GM19099 (cell line): Measurements from ENCODE around the gene TRPM2.

Experiments
- POLR2A ChIP-seq: IDR thresholded peaks from 3 replicates; pipeline ENCODE4 v1.6.1; 2011; ENCODE audit warnings: low read depth; ENCODE audit not compliant: insufficient read length; ENCODE audit errors: extremely low read depth

TRPM2 gene

DNA sequence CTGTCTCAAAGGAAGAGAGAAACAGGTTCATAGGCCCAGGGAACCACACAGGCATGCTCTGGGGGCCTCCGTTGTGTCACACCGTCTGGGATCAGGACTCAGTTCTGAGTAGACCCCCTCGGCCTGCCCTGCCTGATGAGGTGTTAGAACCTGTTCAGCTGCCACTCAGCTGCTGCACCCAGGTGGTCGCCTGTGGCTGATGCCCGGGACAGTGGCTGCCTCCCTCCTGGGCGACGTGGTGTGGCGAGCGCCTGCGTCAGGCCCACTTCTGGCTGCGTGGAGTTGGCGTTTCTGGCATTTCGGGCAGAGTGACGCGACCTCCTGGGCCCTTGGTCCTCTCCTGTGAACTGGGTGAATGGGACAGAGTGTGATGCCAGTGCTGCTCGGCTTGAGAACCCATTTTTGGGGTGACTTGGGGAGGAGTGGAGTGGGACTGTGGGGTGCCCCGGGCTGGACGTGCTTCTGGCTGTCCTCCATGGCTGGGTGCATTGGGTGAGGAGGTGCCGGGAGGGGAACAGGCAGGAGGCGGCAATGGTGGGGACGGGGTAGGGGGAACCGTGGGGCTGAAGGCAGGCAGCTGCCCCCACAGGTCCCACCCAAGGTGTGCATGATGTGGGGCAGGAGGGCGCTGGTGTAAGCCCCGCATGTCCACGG lies 25.1 kb upstream of the TRPM2 start:
- no peak for TF ChIP-seq POLR2A

DNA sequence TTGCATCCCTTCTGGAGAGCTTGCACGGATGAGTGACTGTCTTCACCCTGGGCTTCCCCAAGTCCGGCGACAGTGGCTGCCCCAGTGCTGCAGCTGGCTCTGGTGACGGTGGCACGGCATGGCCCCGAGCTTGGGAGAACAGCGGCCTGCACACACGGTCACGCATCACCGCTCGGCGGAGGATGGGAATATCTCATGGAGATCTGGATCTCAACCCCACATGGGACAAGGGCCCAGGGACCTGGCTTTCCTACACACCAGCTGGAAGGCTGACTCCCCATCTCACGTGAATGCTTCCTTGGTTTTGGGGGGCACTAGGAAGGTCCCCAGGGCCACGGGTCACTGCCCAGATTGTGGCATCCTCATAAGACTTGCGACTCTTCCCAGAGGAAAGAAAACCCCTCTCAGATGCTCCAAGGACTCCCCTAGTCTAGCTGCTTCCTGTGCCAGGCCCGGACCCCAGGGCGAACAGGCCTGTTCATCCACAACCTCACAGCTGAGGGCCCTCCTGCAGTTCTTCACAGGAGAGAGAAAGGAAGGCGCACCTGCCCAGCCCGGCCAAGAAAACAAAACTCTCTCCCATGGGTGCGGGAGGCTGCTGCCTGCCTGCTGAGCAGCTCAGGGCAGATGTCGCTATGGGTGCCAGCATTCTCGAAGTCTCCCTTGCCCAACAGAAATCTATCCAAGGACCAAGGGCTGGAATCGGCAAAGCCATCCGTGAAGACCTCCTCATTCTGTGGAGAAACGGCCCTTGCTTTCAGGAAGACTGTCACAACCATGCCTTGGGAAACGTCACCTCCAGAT lies 24.1 kb upstream of the TRPM2 start:
- TF ChIP-seq POLR2A: no peak

DNA sequence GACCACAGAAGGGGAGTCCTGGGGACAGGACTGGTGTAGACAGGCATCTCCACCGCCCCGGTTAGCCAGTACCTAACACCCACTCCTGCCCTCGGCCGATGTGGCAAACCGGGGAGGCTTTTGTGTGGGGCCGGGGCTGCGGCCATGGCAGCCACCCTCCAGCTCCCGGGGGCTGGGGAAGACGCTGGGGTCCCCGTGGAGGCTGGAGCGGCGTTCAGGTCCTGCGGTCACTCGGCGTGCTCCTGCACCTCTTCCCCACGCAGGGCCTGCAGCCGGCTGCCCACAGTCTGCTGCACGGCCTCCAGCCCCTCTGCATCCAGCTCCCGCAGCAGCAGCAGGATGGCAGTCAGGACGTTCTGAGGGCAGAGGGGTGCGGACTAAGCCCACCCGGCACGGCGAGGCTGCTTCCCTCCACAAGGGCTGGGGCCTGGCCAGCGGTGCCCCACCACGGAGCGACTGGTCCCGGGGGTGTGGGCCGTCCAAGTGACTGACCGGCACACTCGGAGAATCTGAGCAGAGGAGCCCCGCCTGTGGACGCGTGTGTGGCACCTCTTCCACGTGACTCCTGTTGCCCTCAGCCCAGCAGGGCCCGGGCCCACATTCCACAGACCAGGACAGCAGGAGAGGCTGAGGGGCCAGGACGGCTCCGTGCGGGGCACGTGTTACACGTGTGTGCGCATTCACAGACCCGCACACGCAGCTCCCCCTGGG lies 23.3 kb upstream of the TRPM2 start:
- TF ChIP-seq POLR2A: peak; percentile 6

DNA sequence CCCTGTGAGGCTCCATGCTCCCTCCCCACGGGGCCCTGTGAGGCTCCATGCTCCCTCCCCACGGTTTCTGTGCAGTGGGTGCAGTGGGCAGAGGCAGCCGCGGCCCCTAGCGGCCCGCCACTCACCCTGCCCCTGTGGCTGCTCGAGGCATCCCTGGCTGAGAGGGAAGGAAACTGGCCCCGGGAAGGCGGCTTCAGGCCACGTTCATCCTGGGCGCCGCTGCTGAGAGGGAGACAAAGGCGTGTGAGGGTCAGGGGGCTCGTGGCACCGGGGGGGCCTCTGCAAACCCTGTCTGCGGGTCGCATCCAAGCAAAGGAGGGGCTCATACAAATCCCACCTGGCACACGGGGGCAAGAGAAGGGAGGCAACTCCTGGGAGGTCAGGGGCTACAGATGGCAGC lies 22.7 kb upstream of the TRPM2 start:
- no peak for TF ChIP-seq POLR2A

DNA sequence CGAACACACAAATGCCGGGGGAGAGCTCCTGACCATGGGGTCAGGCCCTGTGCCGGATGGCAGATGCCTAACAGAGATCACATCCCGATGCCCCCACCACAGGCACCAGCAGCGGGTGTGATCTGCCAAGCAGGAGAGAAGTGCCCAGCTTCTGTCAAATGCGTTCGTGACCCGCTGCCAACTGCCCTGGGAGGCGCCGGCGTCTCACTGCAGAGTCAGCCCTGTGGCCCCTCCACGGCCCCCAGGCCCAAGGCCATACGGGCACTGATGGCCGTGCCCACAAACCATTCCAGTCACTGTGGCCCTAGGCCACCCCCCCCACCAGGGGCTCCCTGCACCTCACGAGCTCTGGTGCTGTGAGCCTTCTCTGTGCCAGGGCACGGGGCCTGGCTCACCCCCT lies 22.2 kb upstream of the TRPM2 start:
- no peak for TF ChIP-seq POLR2A

DNA sequence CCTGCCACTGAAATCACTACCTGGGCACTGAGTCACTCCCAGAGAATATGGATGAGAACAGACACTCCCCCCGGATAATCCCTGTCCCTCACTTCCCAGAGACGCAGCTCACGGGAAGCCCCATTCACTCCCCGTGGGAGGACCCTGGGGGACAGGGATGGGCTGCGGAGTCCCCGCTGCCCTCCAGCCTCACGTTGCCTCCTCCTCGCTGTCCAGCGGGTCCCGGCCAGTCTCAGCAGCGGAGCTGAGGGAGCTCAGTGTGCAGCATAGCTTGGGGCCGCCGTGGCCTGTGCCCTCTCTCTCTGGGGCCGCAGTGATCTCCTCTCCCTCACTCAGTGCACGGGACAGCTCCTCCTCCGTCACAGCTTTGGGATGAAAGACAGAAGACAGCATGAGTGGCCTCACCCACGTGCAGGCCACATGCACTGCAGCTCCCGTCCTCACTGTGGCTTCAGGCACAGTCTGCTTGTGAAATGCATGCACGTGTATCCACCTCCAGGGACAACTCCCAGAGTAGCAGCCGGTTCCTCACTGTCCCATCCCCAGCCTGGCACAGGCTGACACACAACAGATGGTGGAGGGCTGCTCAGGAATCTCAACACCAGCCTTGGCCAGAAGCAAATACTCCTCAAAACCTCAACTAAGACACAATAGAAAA lies 21.6 kb upstream of the TRPM2 start:
- TF ChIP-seq POLR2A: no peak

DNA sequence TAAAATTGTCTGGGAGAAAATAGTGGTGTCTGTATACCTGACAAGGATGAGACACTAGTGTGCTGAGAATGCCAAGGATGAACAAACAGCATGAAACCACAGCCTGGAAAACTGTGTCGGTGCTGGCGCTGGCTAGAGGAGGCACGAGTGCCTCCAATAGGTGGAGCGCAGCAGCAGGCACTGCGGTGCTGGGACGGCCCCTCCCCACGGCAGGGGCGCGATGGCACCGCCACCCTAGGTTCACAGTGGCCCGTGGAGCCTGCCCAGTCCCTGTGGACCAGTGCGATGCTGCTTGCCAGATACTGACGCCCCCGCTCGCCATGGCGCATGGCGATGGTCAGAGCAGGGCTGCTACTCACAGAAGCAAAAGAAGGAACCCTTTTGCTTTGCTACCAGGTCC lies 21.0 kb upstream of the TRPM2 start:
- TF ChIP-seq POLR2A: peak; percentile 24

DNA sequence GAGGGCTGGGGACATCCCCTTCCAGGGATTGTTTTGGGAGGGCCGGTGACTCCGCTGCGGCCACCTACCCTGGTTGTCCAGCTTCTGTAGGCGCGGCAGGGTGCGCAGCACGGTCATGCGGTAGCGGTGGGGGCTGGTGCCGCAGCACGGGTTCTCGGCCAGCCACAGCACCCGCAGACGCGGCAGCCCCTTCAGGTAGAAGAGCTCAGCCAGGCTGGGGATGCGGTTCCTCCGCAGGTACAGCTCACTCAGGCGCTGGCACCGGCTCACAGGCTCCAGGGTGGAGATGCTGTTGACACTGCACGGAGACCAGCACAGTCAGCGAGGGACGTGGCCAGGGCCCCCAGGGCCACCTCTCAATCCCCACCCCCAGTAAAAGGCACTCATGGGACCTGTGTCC lies 20.5 kb upstream of the TRPM2 start:
- no peak for TF ChIP-seq POLR2A

DNA sequence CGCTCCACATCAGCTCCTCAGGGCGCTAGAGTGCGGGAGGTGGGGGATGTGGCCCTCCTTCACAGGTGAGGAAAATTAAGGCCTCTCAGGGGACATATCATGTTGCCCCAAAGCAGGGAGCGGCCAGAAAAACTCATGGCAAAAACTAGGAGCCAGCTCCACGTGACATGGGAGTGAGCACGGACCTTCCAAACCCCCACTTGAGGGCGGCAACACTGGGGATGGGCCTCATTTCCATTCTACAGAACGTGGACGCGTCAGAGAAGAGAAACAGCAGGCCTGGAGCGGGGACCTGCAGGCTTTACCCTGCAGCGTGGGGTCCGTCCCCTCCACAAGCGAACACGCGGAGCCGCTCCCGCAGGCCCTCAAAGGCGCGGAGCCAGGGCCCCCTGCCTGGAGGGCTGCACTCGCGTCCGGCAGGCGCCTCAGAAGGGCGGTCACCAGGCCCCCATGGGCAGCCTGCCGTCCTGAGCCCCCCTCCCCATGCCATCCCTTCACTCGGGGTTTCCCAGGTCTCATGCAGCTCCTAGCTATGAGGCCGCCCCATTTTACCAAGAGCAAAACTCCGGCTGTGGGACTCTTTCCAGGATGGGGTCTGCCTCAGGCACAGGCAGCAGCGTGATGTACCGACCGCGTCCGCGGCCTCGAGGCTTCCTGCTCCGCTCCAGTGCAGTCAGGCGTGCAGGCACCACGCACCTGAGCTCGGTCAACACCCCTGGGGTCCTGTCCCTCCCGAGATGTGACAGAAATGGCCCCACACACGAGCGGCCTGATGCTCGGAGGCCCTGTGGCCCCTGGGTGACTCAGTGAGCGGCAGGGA lies 19.7 kb upstream of the TRPM2 start:
- no peak for TF ChIP-seq POLR2A

DNA sequence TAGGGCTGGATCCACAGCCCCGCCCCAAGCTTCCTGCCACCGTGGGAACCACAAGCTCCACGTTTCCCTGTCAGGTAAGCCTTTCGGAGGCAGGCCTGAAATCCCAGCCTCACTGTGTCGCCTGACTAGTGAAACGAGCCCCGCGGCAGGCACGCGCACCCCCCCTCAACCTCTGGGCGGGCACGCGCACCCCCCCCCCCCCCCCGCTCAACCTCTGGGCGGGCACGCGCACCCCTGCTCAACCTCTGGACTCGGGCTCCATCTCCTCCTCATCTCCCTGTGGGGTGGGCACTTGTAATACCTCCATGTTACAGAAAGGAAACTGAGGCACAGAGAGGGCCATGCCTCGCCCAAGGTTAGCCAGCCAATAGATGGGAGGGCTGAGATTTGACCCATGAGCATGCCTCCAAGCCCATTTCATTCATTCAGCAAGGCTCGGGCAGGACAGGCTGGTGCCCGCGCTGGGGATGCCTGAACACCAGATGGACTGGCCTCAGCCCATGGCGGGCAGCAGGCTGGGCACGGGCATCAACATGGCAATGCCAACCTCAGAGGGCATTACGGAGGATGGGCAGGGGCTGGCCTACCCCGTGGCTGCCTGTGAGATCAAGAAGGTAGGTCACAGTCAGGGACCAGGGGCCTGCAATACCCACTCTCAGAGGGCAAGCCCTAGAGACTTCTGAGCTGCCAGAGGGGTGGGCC lies 18.9 kb upstream of the TRPM2 start:
- no peak for TF ChIP-seq POLR2A

DNA sequence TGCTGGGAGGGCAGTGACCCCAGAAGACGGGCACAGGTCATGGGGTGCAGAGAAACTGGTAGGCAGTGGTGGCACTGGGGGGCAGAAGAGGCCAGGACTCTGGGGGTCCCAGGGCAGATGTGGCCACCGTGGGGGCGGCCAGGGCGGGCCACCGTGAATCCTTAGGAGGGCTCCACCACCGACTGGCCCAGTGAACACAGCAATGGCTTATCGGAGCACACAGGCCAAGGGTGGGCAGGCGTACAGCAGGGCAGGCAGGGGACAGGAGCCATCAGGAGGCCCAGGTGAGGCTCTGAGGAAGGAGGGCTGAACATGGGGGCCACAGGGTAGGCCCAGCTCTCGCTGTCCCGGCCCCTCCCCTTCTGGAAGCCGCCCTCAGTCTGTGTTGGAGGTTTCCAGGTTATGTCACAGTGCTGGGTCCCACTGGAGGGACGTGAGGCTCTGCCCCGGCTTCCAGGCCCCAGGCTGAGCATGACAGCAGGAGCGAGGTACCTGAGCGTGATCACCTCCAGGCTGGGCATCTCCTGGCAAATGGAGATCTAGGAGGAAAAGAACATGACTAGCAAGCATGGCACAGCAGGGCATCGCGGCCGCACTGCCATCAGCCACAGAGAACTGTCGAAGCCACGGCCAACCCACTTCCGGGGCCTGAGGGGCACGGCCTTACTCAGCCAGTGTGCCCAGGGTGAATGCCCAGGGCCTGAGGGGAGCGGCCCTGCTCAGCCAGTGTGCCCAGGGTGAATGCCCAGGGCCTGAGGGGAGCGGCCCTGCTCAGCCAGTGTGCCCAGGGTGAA lies 18.0 kb upstream of the TRPM2 start:
- TF ChIP-seq POLR2A: no peak

DNA sequence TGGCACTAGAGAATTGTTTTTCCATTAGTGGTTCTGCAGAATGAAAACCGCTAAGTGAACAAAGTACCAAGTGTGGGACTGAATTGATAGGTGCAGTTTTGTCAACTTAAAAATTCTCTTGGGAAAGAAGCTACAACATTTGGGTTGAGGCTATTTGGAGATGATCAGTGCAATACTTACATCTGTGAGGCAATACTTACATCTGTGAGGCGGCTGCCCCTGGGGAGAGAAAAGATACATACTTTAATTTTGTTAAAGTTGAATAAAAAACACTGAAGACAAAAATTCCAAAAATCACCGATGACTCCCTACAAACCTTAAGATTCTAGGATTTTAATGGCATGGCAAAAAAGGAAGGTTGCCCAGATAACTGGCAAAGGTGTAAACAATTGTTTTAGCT lies 16.0 kb upstream of the TRPM2 start:
- TF ChIP-seq POLR2A: no peak
